Measurements from ENCODE around the gene CACNA1C.

Gene CACNA1C

GRCh38 chr12:2559931-2560330 is 507.1 kb downstream of the CACNA1C start:
- peak; percentile 11 for DNase-seq (ENCODE audit: low spot score)

GRCh38 chr12:2560356-2560755 is 507.6 kb downstream of the CACNA1C start:
- DNase-seq (ENCODE audit: low spot score): no peak

GRCh38 chr12:2561367-2561766 is 508.6 kb downstream of the CACNA1C start:
- no peak for DNase-seq (ENCODE audit: low spot score)

DNA sequence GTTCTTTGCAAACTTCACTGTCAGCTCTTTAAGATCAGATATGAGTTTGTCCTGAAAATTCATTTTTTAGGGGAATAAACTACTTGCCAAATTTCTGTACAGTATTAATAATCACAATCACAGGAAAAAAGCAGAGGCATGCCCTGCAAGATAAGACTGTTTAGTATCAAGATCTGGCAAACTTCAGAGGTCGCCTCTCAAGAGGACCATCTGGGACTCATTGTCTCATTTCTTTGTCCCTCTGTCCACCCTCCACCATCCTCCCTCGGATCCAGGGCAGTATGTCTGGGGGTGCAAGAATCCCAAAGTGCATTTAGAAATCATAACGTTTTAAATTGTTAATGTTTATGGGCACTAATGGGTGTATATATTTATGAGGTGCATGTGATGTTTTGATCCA is 509.6 kb downstream of the CACNA1C start:
- DNase-seq (ENCODE audit: low spot score): no peak

DNA sequence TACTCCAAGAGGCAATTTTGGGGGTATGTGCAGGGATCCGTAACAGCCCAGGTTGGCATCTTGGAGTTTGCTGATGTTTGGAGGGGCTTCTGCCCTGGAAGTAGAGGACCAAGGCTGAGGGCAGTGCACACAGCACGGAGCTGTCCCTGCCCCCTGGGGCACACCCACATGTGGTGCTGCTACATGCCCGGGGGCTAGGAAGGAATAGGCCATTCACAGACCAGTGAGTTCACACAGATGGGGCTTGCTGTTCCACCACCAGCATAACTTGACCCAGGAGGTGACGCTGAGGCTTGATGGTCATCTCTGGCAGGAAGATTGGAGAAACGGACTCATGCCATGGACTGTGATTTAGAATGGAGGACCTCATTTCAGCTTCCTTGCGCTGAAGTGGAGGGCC is 510.9 kb downstream of the CACNA1C start:
- DNase-seq (ENCODE audit: low spot score): no peak

GRCh38 chr12:2566161-2566560 is 513.4 kb downstream of the CACNA1C start:
- DNase-seq (ENCODE audit: low spot score): no peak

GRCh38 chr12:2567711-2568110 is 514.9 kb downstream of the CACNA1C start:
- no peak for DNase-seq (ENCODE audit: low spot score)

- DNase-seq (ENCODE audit: low spot score): no peak
Observed at GRCh38 chr12:2570562-2570961, 517.8 kb downstream of the CACNA1C start.

GRCh38 chr12:2574355-2574935 is 521.7 kb downstream of the CACNA1C start:
- no peak for DNase-seq (ENCODE audit: low spot score)

DNA sequence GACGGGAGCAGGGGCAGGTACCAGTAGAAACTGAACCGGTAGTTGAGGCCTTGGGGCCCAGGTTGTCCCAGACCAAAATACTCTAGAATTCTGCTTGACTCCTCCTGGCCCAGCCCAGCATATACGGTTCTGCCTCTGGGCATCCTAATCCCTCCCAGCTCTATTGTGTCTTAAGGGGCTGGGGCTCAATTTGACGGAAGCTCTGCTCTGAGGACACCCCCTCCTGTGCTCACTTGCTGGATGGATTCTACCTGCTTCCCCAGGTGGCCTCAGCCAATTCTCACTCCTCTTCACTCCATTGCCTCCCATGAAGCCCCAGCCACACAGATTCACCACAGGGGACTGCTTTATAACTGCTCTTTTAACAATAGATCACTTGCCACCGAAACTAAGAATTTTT is 522.5 kb downstream of the CACNA1C start:
- DNase-seq (ENCODE audit: low spot score): no peak

- no peak for DNase-seq (ENCODE audit: low spot score)
Observed at GRCh38 chr12:2578211-2578610, 525.4 kb downstream of the CACNA1C start.

GRCh38 chr12:2578772-2579171 is 526.0 kb downstream of the CACNA1C start:
- no peak for DNase-seq (ENCODE audit: low spot score)

- DNase-seq (ENCODE audit: low spot score): no peak
Observed at GRCh38 chr12:2580821-2581220, 528.0 kb downstream of the CACNA1C start.

- DNase-seq (ENCODE audit: low spot score): no peak
Observed at GRCh38 chr12:2581293-2582045, 528.7 kb downstream of the CACNA1C start.

- no peak for DNase-seq (ENCODE audit: low spot score)
Observed at GRCh38 chr12:2582631-2583030, 529.8 kb downstream of the CACNA1C start.

- DNase-seq (ENCODE audit: low spot score): peak; percentile 26
Observed at GRCh38 chr12:2583091-2583497, 530.3 kb downstream of the CACNA1C start.

DNA sequence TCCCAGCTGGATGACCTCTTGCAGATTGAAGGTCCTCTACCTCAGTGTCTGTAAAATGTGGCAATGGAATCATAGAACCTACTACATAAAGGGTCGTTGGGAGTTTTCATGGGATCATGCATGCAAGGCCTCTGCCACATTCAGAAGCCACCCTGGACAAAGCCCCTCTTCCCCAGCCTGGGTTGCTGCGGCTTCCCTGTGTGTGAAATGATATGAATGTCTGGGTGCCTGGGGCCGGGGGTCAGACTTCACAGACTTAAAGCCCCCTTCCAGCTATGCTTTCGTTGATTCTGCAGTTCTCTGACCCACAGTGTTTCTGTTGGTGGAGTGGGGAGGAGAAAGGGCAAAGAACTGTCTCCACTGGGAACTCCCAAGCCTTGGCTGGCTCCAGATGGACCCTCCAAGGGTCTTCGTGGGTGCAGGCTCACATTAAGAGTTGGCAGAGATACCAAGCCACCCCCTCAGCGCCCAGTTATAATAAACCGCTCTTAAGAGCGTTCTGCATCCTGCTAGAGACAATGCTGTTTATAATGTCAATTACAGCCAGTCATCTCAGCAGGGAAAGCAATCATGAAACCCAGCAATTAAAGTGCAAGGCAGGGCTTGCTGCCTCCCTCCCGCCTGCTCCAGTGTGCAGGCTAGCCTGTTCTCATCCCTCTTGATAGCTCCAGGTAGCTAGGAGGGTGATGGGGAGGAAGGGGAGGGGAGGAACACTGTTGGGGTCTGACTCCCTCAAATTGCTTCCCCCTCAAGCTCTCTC is 531.0 kb downstream of the CACNA1C start:
- no peak for DNase-seq (ENCODE audit: low spot score)

- no peak for DNase-seq (ENCODE audit: low spot score)
Observed at GRCh38 chr12:2586156-2587038, 533.6 kb downstream of the CACNA1C start.

GRCh38 chr12:2588345-2588744 is 535.6 kb downstream of the CACNA1C start:
- no peak for DNase-seq (ENCODE audit: low spot score)

GRCh38 chr12:2589381-2589780 is 536.6 kb downstream of the CACNA1C start:
- DNase-seq (ENCODE audit: low spot score): no peak

GRCh38 chr12:2593045-2593444 is 540.3 kb downstream of the CACNA1C start:
- no peak for DNase-seq (ENCODE audit: low spot score)

GRCh38 chr12:2596441-2596840 is 543.7 kb downstream of the CACNA1C start:
- no peak for DNase-seq (ENCODE audit: low spot score)

Data from NAMALWA (cell line).